ENCODE results near the gene MED17.

DNA sequence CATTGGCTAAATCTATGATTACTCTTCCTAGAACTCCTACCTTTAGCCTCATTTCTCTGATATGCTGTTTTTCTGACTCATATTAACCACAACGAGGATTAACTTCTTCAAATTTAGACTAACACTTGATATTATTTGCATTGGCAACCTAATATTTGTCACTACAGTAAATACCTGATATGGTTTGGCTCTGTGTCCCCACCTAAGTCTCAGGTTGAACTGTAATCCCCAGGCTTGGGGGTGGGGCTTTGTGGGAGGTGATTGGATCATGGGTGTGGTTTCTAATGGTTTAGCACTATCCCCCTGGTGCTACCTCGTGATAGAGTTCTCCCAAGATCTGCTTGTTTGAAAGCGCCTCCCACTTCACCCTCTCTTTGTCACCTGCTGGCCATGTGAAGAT is 17.1 kb upstream of the MED17 start:
- TF ChIP-seq, protein P1, sequence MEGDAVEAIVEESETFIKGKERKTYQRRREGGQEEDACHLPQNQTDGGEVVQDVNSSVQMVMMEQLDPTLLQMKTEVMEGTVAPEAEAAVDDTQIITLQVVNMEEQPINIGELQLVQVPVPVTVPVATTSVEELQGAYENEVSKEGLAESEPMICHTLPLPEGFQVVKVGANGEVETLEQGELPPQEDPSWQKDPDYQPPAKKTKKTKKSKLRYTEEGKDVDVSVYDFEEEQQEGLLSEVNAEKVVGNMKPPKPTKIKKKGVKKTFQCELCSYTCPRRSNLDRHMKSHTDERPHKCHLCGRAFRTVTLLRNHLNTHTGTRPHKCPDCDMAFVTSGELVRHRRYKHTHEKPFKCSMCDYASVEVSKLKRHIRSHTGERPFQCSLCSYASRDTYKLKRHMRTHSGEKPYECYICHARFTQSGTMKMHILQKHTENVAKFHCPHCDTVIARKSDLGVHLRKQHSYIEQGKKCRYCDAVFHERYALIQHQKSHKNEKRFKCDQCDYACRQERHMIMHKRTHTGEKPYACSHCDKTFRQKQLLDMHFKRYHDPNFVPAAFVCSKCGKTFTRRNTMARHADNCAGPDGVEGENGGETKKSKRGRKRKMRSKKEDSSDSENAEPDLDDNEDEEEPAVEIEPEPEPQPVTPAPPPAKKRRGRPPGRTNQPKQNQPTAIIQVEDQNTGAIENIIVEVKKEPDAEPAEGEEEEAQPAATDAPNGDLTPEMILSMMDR (IDR thresholded peaks at IDR 0.05; ENCODE audit: insufficient read depth, low read length, poor library complexity, severe bottlenecking), result no peak
- TF ChIP-seq EZH2phosphoT487 (conservative IDR thresholded peaks at IDR 0.05; ENCODE audit: low read length), result no peak

All from SU-DHL-6 (cell line).